ENCODE data around the gene PYGM.

Gene PYGM

GRCh38 chr11:64729851-64730382 lies 29.9 kb downstream of the PYGM start:
- peak; percentile 42 for DNase-seq

- DNase-seq, result no peak
Observed at GRCh38 chr11:64728757-64729365, 30.9 kb downstream of the PYGM start.

DNA sequence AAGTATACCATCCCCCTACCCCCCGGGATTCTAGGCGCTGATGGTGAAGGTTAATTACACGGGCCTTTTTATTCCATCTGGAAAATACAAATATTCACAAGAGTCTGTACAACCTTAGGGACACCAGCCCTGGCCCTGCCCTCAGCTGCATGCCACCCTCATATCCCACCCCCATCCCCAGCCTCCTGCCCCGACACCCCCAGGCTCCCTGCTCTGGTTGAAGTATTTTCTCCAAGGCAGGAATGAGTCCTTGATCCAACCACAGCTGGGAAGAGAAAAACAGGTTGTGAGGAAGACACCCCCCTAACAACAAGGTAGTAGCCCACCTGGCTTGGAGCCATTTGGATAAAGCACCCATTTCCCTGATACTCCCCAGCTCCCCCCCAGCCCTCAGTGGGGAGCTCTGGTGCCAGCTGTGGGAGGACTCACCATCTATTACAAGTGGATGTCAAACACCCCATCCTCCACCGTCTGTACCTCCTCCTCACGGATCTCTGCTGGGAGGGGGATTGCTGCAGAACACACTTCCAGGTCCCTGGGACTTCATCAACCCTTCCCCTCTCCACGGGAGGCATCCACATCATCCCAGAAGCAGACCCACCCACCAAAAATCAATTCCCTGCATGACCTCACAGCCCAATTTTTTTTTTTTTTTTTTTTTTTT lies 32.8 kb downstream of the PYGM start:
- no peak for DNase-seq

DNA sequence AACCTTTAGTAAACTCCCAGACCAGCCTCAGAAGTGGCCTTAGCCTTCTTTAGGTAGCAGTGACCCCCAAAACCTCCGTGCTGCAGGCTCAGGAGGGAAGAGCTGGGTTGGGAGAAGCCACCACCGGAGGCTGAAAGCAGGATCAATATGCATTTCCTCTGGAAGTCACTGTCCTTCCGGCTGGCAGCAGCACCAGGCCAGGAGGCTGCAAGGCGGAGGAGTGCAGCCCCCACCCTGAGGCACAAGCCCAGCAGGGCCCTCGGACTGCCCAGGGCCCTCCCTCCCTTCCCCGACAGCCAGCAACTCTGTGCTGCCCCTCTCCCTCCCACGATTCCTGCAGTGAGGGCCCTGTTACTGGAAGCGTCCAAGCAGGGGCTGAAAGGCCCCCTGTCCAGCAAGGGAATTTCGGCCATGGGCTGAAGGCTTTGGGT lies 33.5 kb downstream of the PYGM start:
- no peak for DNase-seq

GRCh38 chr11:64724863-64725532 lies 34.8 kb downstream of the PYGM start:
- DNase-seq, result no peak

GRCh38 chr11:64723907-64724862 lies 35.6 kb downstream of the PYGM start:
- no peak for DNase-seq

DNA sequence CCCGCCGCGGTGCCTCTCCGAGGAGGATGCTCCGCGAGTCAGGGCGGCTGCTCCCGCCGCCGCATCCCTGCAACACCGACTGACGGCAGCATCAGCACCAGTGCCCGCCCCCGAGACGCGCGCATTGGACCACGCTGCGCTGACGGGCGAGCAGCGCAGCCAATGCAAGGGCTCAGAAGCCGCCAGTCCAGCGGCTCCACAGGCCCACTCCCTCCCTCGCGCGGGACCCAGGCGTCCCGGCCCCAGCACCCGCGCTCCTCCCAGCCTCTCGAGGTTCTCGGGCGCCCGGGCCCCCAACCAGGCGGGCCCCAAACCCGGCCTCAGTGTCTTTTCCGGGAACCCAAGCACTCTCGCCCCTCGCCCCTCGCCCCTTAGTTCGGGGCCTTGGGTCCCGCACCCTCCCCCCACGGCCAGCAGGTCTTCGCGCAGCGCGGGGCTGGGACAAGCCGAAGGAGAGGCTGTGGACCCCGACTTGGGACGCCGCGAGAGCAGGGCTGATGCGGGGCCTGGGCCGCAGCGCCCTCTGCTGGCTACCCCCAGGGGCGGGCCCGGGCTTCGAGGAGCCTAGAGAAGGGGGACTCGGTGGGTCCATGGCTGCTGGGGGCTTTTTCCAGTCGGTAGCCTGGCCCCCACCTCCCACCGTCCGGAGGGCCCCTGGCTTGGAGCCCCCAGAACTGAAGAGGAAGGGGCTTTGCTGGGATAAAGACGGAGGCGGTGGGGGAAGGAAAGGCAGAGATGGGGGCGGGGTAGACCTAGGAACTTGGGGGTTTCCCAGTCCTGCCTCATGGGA lies 36.5 kb downstream of the PYGM start, which contains the start of gene NRXN2:
NRXN2 (minus strand) TSS at position 81 of the 790 bp plus-strand sequence. CDS start 9,498 bp downstream, outside the sequence.
- peak; percentile 91 for DNase-seq

GRCh38 chr11:64722141-64723065 lies 37.4 kb downstream of the PYGM start:
- no peak for DNase-seq

DNA sequence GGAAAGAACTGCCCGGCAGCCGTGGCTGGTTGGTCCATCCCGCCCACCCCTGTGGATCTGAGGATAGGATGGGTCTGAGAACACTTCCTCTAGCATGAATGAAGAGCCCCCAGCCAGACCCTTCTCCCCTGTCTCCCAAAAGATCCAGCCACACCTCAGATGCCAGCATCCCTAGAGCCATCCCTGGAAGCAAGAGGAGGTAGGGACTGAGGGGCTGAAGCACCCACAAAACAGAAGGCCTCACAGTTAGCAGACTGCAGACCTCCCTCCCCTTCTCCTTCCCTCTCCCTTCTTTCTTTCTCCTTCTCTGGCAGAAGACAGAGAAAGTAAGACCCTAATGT lies 38.4 kb downstream of the PYGM start:
- DNase-seq, result no peak

DNA sequence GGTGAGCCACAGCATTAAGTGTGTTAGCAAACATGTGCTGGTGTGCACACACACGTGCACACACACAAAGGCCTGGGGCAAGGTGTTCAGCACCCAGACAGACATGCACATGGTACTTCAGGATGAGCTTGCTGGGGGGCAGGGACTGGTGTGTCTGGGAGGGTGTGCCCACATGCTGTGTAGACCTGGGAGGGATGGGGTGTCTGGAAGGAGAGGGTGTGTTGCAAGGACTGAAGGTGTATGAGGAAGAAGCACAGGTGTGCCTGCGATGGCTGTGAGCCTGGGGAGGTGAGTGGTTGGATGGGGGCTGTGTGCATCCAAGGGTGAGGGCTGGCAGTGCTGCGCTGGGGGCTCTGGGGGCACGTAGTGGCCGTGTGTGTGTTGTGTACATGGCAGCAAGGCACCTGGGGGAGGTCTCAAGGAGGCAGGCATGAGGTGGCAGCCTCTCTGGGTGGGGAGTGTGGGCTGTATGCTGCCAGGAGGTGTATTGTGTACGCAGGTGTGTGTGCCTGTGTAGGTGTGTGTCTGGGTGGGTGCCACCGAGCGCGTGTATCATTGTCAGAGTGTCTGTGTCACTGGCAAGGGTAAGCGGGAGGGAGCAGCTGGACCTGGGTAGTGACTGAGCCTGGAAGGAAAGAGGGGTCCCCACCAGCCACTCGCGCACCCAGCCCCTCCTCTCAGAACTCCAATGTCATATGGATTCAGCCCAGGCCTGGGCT lies 39.0 kb downstream of the PYGM start:
- no peak for DNase-seq

- DNase-seq, result no peak
Observed at GRCh38 chr11:64720167-64720566, 39.6 kb downstream of the PYGM start.

DNA sequence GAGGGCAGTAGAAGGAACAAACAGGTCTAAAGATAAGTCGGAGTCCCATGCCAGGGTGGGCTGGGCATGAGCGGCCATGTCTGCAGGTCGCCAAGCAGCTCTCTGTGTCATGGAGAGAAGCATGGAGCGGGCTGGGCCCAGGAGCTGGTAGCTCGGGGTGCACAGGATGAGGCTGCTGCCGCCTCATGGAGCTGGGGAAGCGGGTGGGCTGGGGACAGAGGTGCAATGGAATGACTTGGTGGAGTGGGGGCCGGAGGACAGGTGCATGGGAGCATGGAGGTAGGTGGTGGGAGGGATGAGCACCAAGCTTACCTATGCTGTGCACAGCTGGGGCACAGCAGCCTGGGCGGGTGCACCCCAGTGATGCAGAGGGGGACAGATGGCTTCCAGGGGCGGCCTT lies 40.4 kb downstream of the PYGM start:
- no peak for DNase-seq

GRCh38 chr11:64718780-64719124 lies 41.0 kb downstream of the PYGM start:
- DNase-seq, result no peak

DNA sequence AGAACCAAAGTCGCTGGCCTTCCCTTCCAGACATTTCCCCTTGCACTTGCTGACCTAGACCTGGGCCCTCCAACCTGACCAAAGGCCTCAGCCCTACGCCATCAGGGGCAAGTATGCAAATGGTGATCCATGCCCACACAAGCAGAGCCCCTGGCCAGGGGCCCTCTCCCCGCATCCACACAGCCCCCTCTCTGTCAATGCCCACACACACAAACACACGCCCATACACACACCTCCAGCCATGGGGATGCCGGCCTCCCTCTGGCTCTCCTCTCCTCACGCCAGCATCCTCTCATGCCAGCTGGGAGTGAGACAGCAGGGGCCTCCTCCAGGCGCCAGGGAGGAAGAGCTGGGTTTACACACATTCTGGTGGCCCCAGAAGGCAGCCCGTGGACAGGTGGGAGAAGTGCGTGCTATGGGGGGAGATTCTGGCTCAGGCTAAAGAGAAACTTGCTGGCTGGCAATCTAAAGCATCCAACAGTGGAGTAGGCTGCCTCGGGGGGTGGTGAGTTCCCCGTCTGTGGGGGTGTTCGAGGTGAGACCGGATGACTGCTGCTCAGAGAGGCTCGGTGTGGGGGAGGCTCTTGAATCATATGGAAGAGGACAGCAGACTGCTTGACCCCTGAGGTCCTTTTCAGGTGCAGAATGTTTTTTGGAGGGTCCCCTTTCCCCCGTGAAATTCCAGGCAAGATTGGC lies 41.5 kb downstream of the PYGM start:
- DNase-seq, result no peak

DNA sequence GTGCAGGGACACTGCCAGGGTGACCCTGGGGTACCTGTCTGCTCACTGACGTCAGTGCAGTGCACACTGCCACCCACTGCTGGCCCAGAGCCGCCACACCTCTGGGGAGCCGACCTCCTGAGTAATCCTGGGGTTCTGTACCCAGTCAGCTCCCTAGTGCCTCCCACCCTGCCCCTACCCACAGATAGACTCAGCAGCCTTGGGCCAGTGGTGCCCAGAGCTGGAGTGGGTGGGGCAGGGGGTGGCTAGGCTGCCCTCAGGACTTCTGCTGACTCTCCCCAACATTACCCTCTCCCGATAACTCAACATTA lies 42.6 kb downstream of the PYGM start:
- DNase-seq, result no peak

GRCh38 chr11:64716473-64717267 lies 43.1 kb downstream of the PYGM start:
- no peak for DNase-seq

DNA sequence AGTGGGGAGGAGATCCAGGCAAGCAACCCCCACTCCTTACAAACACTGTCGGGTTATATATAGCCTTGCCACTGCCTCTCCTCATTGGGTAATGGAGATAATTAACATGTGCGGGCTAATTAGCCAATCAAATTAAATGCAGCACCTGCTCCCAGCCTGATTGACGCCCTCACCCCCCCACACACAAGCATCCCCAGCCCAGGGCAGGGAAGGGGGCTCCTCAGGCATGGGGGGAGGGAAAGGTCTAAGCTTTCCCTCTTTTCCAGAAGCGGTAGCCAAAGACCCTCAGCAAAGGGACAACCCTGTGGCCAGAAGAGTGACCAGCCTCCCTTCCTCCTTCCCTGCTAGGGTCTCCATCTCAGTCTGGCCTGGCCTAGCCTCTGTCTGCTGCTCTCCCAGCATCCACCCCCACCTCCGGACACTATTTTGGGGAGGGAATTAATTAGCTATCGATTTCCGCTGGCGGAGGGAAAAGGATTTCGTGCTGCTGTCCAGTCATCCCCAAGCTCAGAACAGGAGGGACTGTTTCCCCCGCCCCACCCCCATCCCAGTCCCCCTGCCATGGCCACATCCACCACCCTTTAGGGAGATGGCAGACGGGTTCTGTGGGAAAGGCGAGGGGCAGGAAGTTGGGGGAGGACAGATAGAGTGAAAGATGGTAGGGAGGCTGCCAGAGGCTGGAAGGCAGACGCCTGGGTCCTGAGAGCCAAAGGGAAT lies 43.9 kb downstream of the PYGM start:
- DNase-seq, result no peak

GRCh38 chr11:64715110-64715509 lies 44.7 kb downstream of the PYGM start:
- no peak for DNase-seq
